MCF 10A (cell line): ENCODE results near the gene TREX2. TPM values are rescaled to one million over a fixed set of nuclear protein-coding genes. Genes with fewer than 3 reads are reported as not detected.

Source experiments
- BruUV-seq: library from RNA; stranded (reverse); fragments of 400-500 nt; replicated peaks from 2 replicates; lab custom pipeline; 2021; lab: Mats Ljungman, UMichigan
- CTCF ChIA-PET: fragments of 300-600 bp; sonication (Branson Sonifier 250); formaldehyde crosslinking; extraction: SDS; loops from one replicate; lab custom pipeline; 2021; ENCODE audit warnings: antibody characterized with exemption, inconsistent platforms; lab: Yijun Ruan, JAX
- POLR2A ChIA-PET: fragments of 300-600, 350-650 bp; sonication (Branson Sonifier 250); formaldehyde crosslinking; extraction: SDS; loops from one replicate; lab custom pipeline; 2020; ENCODE audit warnings: antibody characterized with exemption, inconsistent platforms; lab: Yijun Ruan, JAX
- DNase-seq: peaks from one replicate; pipeline ENCODE4 v3.0.0-alpha.2; 2018; ENCODE audit not compliant: unreplicated experiment
- H3K27ac Mint-ChIP-seq: one replicate; pipeline ENCODE4 v1.8.0; 2022; ENCODE audit warnings: mild to moderate bottlenecking, low read depth, mixed read lengths; ENCODE audit not compliant: unreplicated experiment
- H3K27me3 Mint-ChIP-seq: one replicate; pipeline ENCODE4 v1.8.0; 2022; ENCODE audit warnings: mixed read lengths; ENCODE audit not compliant: insufficient read depth, unreplicated experiment
- H3K36me3 Mint-ChIP-seq: one replicate; pipeline ENCODE4 v1.8.0; 2022; ENCODE audit warnings: mild to moderate bottlenecking, moderate library complexity, mixed read lengths; ENCODE audit not compliant: insufficient read depth, unreplicated experiment
- H3K4me1 Mint-ChIP-seq: one replicate; pipeline ENCODE4 v1.8.0; 2022; ENCODE audit warnings: mixed read lengths; ENCODE audit not compliant: insufficient read depth, unreplicated experiment
- H3K4me3 Mint-ChIP-seq: one replicate; pipeline ENCODE4 v1.8.0; 2022; ENCODE audit warnings: mild to moderate bottlenecking, moderate library complexity, mixed read lengths; ENCODE audit not compliant: unreplicated experiment
- H3K9me3 Mint-ChIP-seq: one replicate; pipeline ENCODE4 v1.8.0; 2022; ENCODE audit warnings: mixed read lengths; ENCODE audit not compliant: unreplicated experiment
- intact Hi-C: fragments of 100-400 bp; cut with micrococcal nuclease; formaldehyde crosslinking; loops from 2 replicates; pipeline ENCODE4 v1.14.1; 2022
- total RNA-seq: library from RNA; stranded (reverse); gene quantifications from 2 replicates; pipeline ENCODE4 v1.2.3, GENCODE V29; 2022
- TF ChIP-seq, protein P1 (sequence below): fragments of 200-600 bp; IDR thresholded peaks from one replicate; pipeline ENCODE4 v1.8.0; 2022; ENCODE audit warnings: antibody characterized with exemption, mild to moderate bottlenecking; ENCODE audit not compliant: unreplicated experiment

Gene TREX2
- total RNA-seq, 1 experiment from 2014 or later = 0.75 TPM

DNA sequence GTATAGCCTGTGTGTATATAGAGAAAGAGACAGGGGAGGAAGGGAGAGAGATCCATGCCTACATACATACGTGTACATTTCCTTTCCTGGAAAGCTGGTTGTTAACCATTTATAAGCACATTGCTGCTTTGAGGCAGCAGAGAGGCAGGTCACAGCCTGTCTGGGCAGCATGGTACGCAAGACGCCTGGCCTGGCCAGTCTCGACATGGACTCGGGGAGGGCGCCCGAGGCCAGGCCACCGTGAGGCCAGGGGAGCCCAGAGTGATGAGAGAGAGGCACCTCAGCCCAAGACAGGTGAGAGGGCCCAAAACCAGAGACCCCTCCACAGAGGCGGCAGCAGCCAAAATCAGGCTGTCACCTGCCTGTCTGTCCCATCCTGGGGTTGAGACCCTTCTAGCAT lies 3.9 kb downstream of the TREX2 start:
- peak; percentile 55 for DNase-seq
- ChIA-PET POLR2A (no interaction called here), CTCF (interaction anchor here (0.7 kb wide), 1 partner anchor 17 kb away, joined by 3 read pairs; no protein-coding TSS in a partner anchor)
- TF ChIP-seq, protein P1, sequence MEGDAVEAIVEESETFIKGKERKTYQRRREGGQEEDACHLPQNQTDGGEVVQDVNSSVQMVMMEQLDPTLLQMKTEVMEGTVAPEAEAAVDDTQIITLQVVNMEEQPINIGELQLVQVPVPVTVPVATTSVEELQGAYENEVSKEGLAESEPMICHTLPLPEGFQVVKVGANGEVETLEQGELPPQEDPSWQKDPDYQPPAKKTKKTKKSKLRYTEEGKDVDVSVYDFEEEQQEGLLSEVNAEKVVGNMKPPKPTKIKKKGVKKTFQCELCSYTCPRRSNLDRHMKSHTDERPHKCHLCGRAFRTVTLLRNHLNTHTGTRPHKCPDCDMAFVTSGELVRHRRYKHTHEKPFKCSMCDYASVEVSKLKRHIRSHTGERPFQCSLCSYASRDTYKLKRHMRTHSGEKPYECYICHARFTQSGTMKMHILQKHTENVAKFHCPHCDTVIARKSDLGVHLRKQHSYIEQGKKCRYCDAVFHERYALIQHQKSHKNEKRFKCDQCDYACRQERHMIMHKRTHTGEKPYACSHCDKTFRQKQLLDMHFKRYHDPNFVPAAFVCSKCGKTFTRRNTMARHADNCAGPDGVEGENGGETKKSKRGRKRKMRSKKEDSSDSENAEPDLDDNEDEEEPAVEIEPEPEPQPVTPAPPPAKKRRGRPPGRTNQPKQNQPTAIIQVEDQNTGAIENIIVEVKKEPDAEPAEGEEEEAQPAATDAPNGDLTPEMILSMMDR = no peak
- Mint-ChIP-seq H3K4me3 (no peak overlapping the region), H3K9me3 (peaks cover 8% of the 10 kb centered on the region), H3K36me3 (no peaks in the 10 kb centered on the region), H3K27ac (no peak overlapping the region), H3K27me3 (no peaks in the 10 kb centered on the region), H3K4me1 (no peaks in the 10 kb centered on the region)
- intact Hi-C loops = no loop called here
- BruUV-seq = no TSS peak

DNA sequence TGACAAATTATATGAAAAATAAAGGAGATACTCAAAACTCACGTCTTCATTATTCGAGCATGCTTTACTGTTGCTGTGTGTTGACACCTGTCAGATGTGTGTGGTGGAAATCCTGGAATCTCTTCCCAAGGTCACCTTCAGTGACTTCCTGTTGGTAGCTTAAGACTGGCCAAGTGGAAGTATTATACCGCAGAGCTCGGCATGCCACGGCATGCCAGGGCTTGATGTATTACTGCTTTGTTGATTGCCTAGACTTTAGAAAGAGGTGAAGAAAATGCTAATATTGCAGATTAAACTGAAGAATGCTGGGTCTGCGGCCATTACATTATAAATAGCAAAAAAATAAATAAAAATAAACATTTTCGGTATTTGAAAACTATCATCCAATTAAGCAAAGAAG lies 4.6 kb downstream of the TREX2 start:
- Mint-ChIP-seq H3K36me3 (no peaks in the 10 kb centered on the region), H3K4me1 (no peaks in the 10 kb centered on the region), H3K27me3 (no peaks in the 10 kb centered on the region), H3K27ac (no peak overlapping the region), H3K9me3 (peaks cover 8% of the 10 kb centered on the region), H3K4me3 (no peak overlapping the region)
- POLR2A ChIA-PET = no interaction called here
- intact Hi-C loops = no loop called here
- TF ChIP-seq, protein P1 = no peak
- DNase-seq = peak; percentile 40
- CTCF ChIA-PET = interaction anchor here (0.8 kb wide), 1 partner anchor 98 kb away, joined by 4 read pairs; no protein-coding TSS in a partner anchor
- no TSS peak for BruUV-seq

DNA sequence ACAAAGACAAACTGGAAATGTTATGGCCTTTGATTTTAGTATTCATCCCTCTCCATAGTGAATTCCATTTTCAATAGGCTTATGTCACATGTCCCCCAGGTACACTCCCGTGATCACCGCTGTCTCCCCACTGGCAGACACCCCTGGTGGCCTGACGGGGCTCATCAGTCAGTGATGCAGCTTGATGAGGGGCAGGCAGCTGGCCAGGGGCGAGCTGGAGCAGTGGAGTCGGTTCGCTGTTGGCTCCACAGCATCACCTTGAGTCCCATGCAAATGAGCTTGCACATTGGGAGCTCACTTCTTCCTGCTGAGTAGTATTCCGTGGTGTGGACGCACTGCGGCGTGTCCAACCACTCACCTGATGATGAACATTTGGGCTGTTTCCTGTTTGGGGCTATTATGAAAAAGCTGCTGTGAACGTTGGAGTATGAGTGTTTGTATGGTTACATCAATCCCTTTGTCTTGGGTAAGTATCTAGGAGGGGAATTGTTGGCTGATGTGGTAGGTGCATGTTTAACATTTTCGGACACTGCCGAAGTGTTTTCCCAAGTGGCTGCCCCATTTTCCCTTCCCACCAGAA lies 5.2 kb downstream of the TREX2 start:
- H3K9me3 Mint-ChIP-seq = peaks cover 8% of the 10 kb centered on the region
- DNase-seq = no peak
- H3K27me3 Mint-ChIP-seq = no peaks in the 10 kb centered on the region
- no peaks in the 10 kb centered on the region for H3K36me3 Mint-ChIP-seq
- TF ChIP-seq, protein P1 = no peak
- no TSS peak for BruUV-seq
- ChIA-PET CTCF (no interaction called here), POLR2A (no interaction called here)
- H3K4me3 Mint-ChIP-seq = no peak overlapping the region
- no peak overlapping the region for H3K27ac Mint-ChIP-seq
- no peaks in the 10 kb centered on the region for H3K4me1 Mint-ChIP-seq
- intact Hi-C loops = no loop called here

DNA sequence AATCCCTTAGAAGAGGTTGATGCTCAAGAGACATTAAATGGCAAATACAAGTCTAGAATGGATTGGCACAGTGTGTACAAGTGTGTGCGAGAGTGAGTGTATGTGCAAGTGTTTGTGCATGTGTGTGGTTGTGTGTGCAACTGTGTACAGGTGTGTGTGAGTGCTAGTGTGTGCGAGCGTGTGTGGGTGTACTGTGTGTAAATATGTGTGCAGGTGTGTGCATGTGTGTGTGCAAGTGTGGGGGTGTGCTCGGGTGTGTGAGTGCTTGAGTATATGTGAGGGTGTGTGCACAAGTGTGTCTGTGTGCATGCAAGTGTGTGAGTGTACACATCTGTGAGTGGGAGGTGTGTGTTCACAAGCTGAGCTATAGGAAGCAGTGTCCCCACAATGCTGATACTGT lies 5.9 kb downstream of the TREX2 start:
- Mint-ChIP-seq H3K4me3 (no peak overlapping the region), H3K4me1 (no peaks in the 10 kb centered on the region), H3K27ac (no peak overlapping the region), H3K27me3 (no peaks in the 10 kb centered on the region), H3K36me3 (no peaks in the 10 kb centered on the region), H3K9me3 (peaks cover 8% of the 10 kb centered on the region)
- no TSS peak for BruUV-seq
- ChIA-PET CTCF (no interaction called here), POLR2A (no interaction called here)
- TF ChIP-seq, protein P1 = no peak
- no peak for DNase-seq
- intact Hi-C loops = no loop called here
